Vagina (tissue), 2 donors: ENCODE measurements around the gene FRMD4A.

ENCODE experiments used
- CTCF ChIP-seq, 3 experiments: fragments of 450-650 bp in 2 of 3; fragments of 200-600 bp in 1 of 3; sonication (generic) in 1 of 3; IDR thresholded peaks; one replicate each; pipeline ENCODE4 v1.5.1; 2017 to 2019; ENCODE audit warnings: antibody characterized with exemption in 3 of 3, mild to moderate bottlenecking in 2 of 3, moderate library complexity in 2 of 3
- POLR2AphosphoS5 ChIP-seq, 2 donors: sonication (generic); formaldehyde crosslinking; IDR thresholded peaks; one replicate each; pipeline ENCODE4 v1.9.0; 2017; ENCODE audit warnings: antibody characterized with exemption in 2 of 2, mild to moderate bottlenecking in 2 of 2, low read depth in 1 of 2; ENCODE audit not compliant: insufficient read depth in 1 of 2

- no peak for TF ChIP-seq POLR2AphosphoS5 (IDR thresholded peaks at IDR 0.05; ENCODE audit: insufficient read depth in 1 of 2, low read depth in 1 of 2)
- no peak for TF ChIP-seq CTCF (IDR thresholded peaks at IDR 0.05)
These were observed 509.8 kb downstream of the FRMD4A start for GRCh38 chr10:13820964-13821337.
